Trophoblast cell (in vitro differentiated cells and primary cell): ENCODE data around the gene CTDP1.

ENCODE experiments used
- DNase-seq, 2 donors: peaks; one replicate each; pipeline ENCODE4 v3.0.0-alpha.2; 2016
- H2AFZ ChIP-seq: 2 replicates; pipeline ENCODE4 v1.6.1; 2013; ENCODE audit warnings: low read length, moderate library complexity, mild to moderate bottlenecking; ENCODE audit not compliant: insufficient read depth, poor library complexity
- H2AK5ac ChIP-seq: 2 replicates; pipeline ENCODE4 v1.6.1; 2013; ENCODE audit warnings: mild to moderate bottlenecking, low read length
- H2BK120ac ChIP-seq: 2 replicates; pipeline ENCODE4 v1.6.1; 2013; ENCODE audit warnings: low read length, mild to moderate bottlenecking, moderate library complexity; ENCODE audit not compliant: insufficient read depth, poor library complexity
- H2BK12ac ChIP-seq: 2 replicates; pipeline ENCODE4 v1.6.1; 2013; ENCODE audit warnings: mild to moderate bottlenecking, low read length, moderate library complexity
- H2BK5ac ChIP-seq: 2 replicates; pipeline ENCODE4 v1.6.1; 2013; ENCODE audit warnings: low read length, low read depth, moderate library complexity, mild to moderate bottlenecking; ENCODE audit not compliant: poor library complexity
- H3K14ac ChIP-seq: 2 replicates; pipeline ENCODE4 v1.6.1; 2013; ENCODE audit warnings: mild to moderate bottlenecking, low read length
- H3K18ac ChIP-seq: 2 replicates; pipeline ENCODE4 v1.6.1; 2013; ENCODE audit warnings: mild to moderate bottlenecking, low read length
- H3K23ac ChIP-seq: 2 replicates; pipeline ENCODE4 v1.6.1; 2013; ENCODE audit warnings: low read length
- H3K27ac ChIP-seq: 2 replicates; pipeline ENCODE4 v1.5.1; 2013; ENCODE audit warnings: low read depth, mild to moderate bottlenecking, inconsistent platforms, low read length, moderate library complexity
- H3K27me3 ChIP-seq: 2 replicates; pipeline ENCODE4 v1.6.1; 2013; ENCODE audit warnings: inconsistent platforms, mild to moderate bottlenecking, low read length, moderate library complexity; ENCODE audit not compliant: insufficient read depth
- H3K36me3 ChIP-seq, 2 experiments: 1 replicate in 1 of 2; 2 replicates in 1 of 2; pipeline ENCODE4 v1.6.1; 2013; ENCODE audit warnings: low read length in 2 of 2, mild to moderate bottlenecking in 2 of 2, moderate library complexity in 1 of 2; ENCODE audit not compliant: insufficient read depth in 2 of 2, control insufficient read depth in 1 of 2
- H3K4ac ChIP-seq: 2 replicates; pipeline ENCODE4 v1.6.1; 2013; ENCODE audit warnings: low read depth, mild to moderate bottlenecking, low read length, moderate library complexity
- H3K4me1 ChIP-seq, 2 experiments: 1 replicate in 1 of 2; 2 replicates in 1 of 2; pipeline ENCODE4 v1.6.1; 2013; ENCODE audit warnings: low read length in 2 of 2, mild to moderate bottlenecking in 2 of 2, moderate library complexity in 1 of 2; ENCODE audit not compliant: insufficient read depth in 2 of 2, control insufficient read depth in 1 of 2
- H3K4me2 ChIP-seq: 2 replicates; pipeline ENCODE4 v1.6.1; 2013; ENCODE audit warnings: inconsistent platforms, mild to moderate bottlenecking, low read length, moderate library complexity
- H3K4me3 ChIP-seq: 2 replicates; pipeline ENCODE4 v1.5.1; 2013; ENCODE audit warnings: mild to moderate bottlenecking, low read depth, low read length, inconsistent platforms
- H3K79me1 ChIP-seq: one replicate; pipeline ENCODE4 v1.6.1; 2013; ENCODE audit warnings: low read length
- H3K79me2 ChIP-seq: 2 replicates; pipeline ENCODE4 v1.6.1; 2013; ENCODE audit warnings: low read length, mild to moderate bottlenecking; ENCODE audit not compliant: control insufficient read depth, insufficient read depth, poor library complexity
- H3K9ac ChIP-seq: 2 replicates; pipeline ENCODE4 v1.6.1; 2013; ENCODE audit warnings: mild to moderate bottlenecking, low read length
- H3K9me3 ChIP-seq: 2 replicates; pipeline ENCODE4 v1.6.1; 2013; ENCODE audit warnings: low read depth, mild to moderate bottlenecking, control low read depth, inconsistent platforms, low read length; ENCODE audit not compliant: insufficient read depth
- H4K12ac ChIP-seq: 2 replicates; pipeline ENCODE4 v1.6.1; 2013; ENCODE audit warnings: low read depth, mild to moderate bottlenecking, low read length, moderate library complexity
- H4K8ac ChIP-seq: 2 replicates; pipeline ENCODE4 v1.6.1; 2013; ENCODE audit warnings: low read depth, mild to moderate bottlenecking, low read length, moderate library complexity
- H4K91ac ChIP-seq: one replicate; pipeline ENCODE4 v1.6.1; 2013; ENCODE audit warnings: low read depth, mild to moderate bottlenecking, low read length, moderate library complexity
- WGBS: extraction: QIAGEN DNeasy Blood & Tissue Kit; methylation state at CpG from one replicate; pipeline ENCODE4 v1.1.7; 2013; ENCODE audit warnings: missing lambda C conversion rate; ENCODE audit not compliant: insufficient read length, insufficient coverage; ENCODE audit errors: extremely low coverage; 5-methylcytosine and 5-hydroxymethylcytosine counted together

Gene CTDP1

DNA sequence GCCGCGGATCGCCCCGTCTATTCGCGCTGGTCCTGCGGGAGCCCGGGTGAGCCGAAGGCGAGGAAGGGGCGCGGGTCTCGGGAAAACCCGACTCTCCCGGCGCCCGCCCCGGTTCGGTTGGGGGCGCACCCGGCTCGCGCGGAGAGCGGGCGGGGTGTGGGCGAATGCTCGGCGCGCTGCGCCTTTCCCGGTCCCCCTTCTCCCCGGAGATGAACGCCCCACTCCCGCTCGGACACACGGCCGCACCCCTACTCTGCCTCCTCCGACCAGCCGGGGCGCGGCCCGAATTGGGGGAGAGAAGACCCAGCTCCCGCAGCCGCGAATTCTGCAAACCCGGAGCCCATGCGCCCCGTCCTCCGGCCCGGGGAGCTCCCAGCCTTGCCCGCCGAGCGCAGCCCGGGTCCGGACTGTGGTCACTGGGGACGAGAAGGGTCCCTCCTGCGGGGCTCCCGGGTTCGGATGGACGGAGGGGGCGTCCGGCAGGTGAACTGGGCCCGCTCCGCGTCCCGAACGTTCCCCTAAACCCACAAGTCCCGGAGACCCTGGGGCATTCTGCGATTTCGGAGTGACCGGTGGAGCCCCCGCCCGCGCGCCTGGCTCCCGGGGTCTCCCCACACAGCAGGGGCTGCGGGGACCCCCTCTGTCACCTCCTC lies 118.9 kb downstream of the CTDP1 start:
- Histone ChIP-seq H3K4me1 (peaks cover 0 to 2% of the 10 kb centered on the region in 2 experiments), H2AFZ (no peak overlapping the region), H3K27me3 (peaks cover 39% of the 10 kb centered on the region), H3K9me3 (peaks cover 4% of the 10 kb centered on the region), H4K8ac (no peak overlapping the region), H4K12ac (no peak overlapping the region), H3K79me2 (no peaks in the 10 kb centered on the region), H4K91ac (no peak overlapping the region), H2AK5ac (no peak overlapping the region), H3K4ac (no peak overlapping the region), H3K36me3 (no peaks in the 10 kb centered on the region), H3K4me3 (no peak overlapping the region), H3K9ac (no peak overlapping the region), H3K4me2 (peak overlapping the region; percentile 37), H2BK12ac (no peak overlapping the region), H3K23ac (no peak overlapping the region), H3K18ac (no peak overlapping the region), H3K14ac (no peak overlapping the region), H2BK5ac (no peak overlapping the region), H3K79me1 (no peaks in the 10 kb centered on the region), H3K27ac (no peak overlapping the region), H2BK120ac (no peak overlapping the region)
- no peak for DNase-seq
- WGBS, result no CpG with 5 or more reads among the region's 78 CpGs

DNA sequence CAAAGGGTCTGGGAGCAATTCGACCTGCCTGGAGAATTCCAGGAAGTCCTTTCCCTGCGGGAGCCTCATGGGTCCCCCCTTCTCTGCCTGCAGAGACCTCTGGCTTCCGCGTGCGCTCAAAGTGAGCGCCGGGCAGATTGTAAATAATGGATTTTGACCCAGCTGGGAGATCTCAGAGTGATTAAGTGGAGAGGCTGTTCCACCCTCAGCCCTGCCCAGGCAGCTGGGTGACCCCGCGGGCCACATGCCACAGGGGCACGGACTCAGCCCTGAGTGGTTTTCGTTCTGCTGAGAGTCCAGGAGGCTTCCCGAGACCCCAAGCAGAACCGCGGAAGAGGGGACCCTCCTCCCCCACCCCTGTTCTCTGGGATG lies 119.4 kb downstream of the CTDP1 start:
- no peak for DNase-seq
- Histone ChIP-seq H3K4me3 (no peak overlapping the region), H3K23ac (no peak overlapping the region), H4K8ac (no peak overlapping the region), H3K4me2 (peak overlapping the region; percentile 37), H2BK12ac (no peak overlapping the region), H3K9ac (no peak overlapping the region), H3K4me1 (peaks cover 0 to 2% of the 10 kb centered on the region in 2 experiments), H3K79me2 (no peaks in the 10 kb centered on the region), H3K4ac (no peak overlapping the region), H3K18ac (no peak overlapping the region), H3K14ac (no peak overlapping the region), H3K27me3 (peaks cover 39% of the 10 kb centered on the region), H3K36me3 (no peaks in the 10 kb centered on the region), H4K91ac (no peak overlapping the region), H4K12ac (no peak overlapping the region), H3K9me3 (peaks cover 4% of the 10 kb centered on the region), H2BK120ac (no peak overlapping the region), H2AFZ (no peak overlapping the region), H3K27ac (no peak overlapping the region), H3K79me1 (no peaks in the 10 kb centered on the region), H2AK5ac (no peak overlapping the region), H2BK5ac (no peak overlapping the region)
- WGBS, result no CpG with 5 or more reads among the region's 14 CpGs

DNA sequence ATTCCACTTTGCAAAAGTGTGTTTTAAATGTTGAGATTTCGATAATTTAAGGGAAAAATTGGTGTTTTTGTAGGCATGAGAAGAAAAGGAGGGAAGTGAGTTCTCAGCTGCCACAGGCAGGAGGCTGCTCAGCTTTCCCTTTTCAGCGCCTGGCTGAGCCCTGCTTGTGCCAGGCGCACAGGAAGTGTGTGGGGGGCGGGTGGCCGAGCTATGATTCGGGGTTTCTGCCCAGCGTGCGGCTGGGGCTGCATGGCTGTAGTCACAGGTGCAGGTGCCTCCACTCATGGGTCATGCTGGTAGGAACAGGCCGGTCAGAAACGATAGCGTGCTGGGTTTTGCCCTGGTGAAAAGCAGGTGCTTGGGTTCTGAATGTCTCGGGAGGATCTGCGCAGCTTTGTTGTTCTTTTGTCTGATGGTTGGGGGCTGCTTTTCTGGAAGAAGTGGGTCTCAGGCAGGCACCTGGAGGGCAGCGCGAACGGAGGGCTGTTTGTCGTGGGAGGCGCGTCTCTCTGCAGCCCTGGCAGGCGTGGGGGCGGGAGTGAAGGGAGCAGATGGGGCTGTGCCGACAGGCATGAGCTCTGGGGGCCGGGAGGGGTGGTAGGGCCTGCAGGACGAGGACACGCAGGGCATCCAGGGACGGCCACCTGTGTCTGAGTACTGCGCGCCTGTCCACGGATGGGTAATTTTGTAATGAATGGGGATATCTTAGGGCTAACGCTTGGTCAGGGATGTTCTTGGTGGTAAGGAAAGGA lies 120.2 kb downstream of the CTDP1 start:
- peaks cover 39% of the 10 kb centered on the region for H3K27me3 ChIP-seq

DNA sequence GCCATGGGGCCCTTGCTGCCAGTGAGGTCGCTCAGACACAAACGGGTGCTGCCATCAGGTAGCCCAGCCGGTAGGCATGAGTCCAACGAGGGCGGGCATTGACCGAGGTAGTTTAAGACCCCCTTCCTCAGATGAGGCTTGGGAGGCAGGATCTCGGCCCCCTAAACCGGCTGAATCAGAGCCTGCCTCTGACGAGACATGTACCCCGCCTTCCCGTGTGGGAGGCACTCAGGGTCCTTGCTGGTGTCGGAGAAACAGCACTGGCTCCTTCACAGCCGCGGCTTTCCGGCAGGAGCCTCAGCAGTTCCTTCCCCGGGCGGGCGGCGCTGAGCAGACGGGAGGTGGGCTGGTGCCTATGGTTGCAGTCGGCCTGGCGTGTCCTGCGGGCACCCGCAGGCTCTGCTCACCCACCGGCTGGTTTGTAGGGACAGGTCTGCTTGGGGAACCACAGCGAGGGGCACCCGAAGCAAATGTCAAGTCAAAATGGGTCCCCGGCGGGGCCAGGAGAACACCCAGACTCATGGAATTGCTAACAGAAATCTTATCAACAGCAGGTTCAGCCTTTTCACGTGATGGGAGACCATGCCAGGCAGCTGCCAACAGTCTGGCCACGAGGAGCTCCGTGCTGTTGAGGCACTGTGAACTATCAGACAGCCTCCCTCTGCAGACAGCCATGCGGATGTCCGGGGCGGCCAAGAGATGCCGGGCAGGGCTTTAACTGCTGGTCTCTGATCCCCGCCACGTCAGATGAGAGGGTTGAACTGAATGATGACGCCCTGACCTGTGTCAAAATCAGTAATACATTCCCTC lies 121.0 kb downstream of the CTDP1 start:
- Histone ChIP-seq H4K91ac (no peak overlapping the region), H4K8ac (no peak overlapping the region), H2AK5ac (no peak overlapping the region), H3K9ac (no peak overlapping the region), H2BK120ac (no peak overlapping the region), H3K23ac (no peak overlapping the region), H3K4me3 (no peak overlapping the region), H3K27ac (no peak overlapping the region), H2BK5ac (no peak overlapping the region), H2BK12ac (no peak overlapping the region), H3K27me3 (peaks cover 39% of the 10 kb centered on the region), H3K14ac (no peak overlapping the region), H3K4me1 (peaks cover 0 to 2% of the 10 kb centered on the region in 2 experiments), H2AFZ (no peak overlapping the region), H3K4me2 (no peak overlapping the region), H3K36me3 (no peaks in the 10 kb centered on the region), H3K4ac (no peak overlapping the region), H3K18ac (no peak overlapping the region), H3K79me1 (no peaks in the 10 kb centered on the region), H3K79me2 (no peaks in the 10 kb centered on the region), H4K12ac (no peak overlapping the region), H3K9me3 (peaks cover 4% of the 10 kb centered on the region)
- DNase-seq, result no peak
- no CpG with 5 or more reads among the region's 39 CpGs for WGBS

More for the DNA sequence above, 120.2 kb downstream of the CTDP1 start:
- H4K91ac ChIP-seq, result no peak overlapping the region
- H2BK120ac ChIP-seq, result no peak overlapping the region
- no peak overlapping the region for H3K23ac ChIP-seq
- DNase-seq, result no peak
- no peak overlapping the region for H3K14ac ChIP-seq
- no peak overlapping the region for H2AFZ ChIP-seq
- H3K27ac ChIP-seq, result no peak overlapping the region
- no peak overlapping the region for H3K4me2 ChIP-seq
- no peak overlapping the region for H2AK5ac ChIP-seq
- no peak overlapping the region for H3K18ac ChIP-seq
- no peaks in the 10 kb centered on the region for H3K79me2 ChIP-seq
- no peak overlapping the region for H2BK12ac ChIP-seq
- no peaks in the 10 kb centered on the region for H3K36me3 ChIP-seq
- H4K8ac ChIP-seq, result no peak overlapping the region
- no peak overlapping the region for H3K4ac ChIP-seq
- no peak overlapping the region for H4K12ac ChIP-seq
- H3K9me3 ChIP-seq, result peaks cover 4% of the 10 kb centered on the region
- no peak overlapping the region for H2BK5ac ChIP-seq
- no peak overlapping the region for H3K9ac ChIP-seq
- no peak overlapping the region for H3K4me3 ChIP-seq
- no peaks in the 10 kb centered on the region for H3K79me1 ChIP-seq
- WGBS, result 100% methylated on average over 1 of the region's 30 CpGs
- H3K4me1 ChIP-seq, result peaks cover 0 to 2% of the 10 kb centered on the region in 2 experiments
